ENCODE results near the gene CFAP70.

The CFAP70 gene

DNA sequence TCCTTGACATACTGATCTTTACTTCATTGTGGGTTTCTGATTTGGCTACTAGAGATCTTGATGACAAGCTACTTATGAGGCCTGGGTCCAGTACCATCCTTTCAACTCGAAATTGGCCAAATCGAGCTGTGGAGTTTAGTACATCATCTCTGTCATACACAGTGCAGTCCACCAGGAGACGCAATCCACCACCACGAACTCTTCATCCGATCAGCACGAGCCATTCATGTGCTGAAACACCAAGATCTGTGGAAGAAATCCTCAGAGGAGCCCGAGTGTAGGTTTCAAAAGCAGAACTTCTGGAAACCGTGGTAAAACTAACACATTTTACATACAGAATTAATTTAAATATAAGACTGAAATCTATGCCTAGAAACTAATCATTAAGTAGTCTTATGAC lies 125.8 kb downstream of the CFAP70 start:
- Mint-ChIP-seq H3K27ac (no peak overlapping the region), H3K27me3 (no peaks in the 10 kb centered on the region), H3K4me3 (no peak overlapping the region), H3K4me1 (peaks cover 0 to 1% of the 10 kb centered on the region in 2 donors), H3K9me3 (no peaks in the 10 kb centered on the region), H3K36me3 (peaks cover 32 to 41% of the 10 kb centered on the region in 2 donors)
- ATAC-seq (replicated peaks) = no peak
- DNase-seq = no peak

DNA sequence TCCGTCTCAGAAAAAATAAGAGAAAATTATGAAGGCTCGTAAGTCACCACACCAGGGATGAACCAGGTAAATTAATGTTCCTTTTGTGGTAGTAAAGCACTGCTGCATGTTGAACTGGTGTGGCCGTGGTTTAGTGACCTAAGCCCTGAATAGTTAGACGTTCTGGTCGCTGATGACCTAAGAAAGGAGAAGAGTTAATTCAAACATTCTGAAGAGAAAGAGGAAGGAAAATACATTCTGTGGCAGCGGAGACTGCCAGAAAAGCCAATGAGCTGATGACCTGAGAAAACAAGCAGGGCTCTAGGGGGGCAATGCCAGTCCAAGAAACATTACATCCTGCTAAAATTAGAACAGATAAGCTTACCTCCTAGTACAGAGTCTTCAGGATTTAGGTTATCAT lies 129.1 kb downstream of the CFAP70 start:
- Mint-ChIP-seq H3K27ac (no peak overlapping the region), H3K4me1 (peaks cover 0 to 1% of the 10 kb centered on the region in 2 donors)
- no peak for ATAC-seq (replicated peaks)

DNA sequence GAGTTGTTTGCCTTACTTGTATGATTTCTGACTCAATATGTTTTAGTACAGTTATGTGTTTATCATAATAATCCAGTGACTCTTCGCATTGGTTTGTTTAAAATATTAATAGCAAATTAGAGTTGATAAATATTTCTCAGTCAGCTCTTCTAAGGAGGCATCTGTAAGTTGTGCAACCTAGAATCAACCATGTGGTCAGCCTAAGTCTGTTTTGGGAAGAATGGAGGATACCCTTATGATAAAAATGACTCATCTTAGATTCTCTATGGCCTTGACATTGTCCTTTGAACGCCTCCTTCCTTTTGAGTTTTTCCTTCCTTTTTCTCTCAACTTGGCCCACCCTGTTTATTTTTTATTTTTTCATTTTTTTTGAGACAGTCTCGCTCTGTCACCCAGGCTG lies 130.4 kb downstream of the CFAP70 start:
- peaks cover 0 to 1% of the 10 kb centered on the region in 2 donors for H3K4me1 Mint-ChIP-seq

More for the DNA sequence above, 129.1 kb downstream of the CFAP70 start:
- peaks cover 22 to 34% of the 10 kb centered on the region in 2 donors for H3K36me3 Mint-ChIP-seq
- no peak overlapping the region for H3K4me3 Mint-ChIP-seq
- DNase-seq = no peak
- no peaks in the 10 kb centered on the region for H3K27me3 Mint-ChIP-seq
- no peaks in the 10 kb centered on the region for H3K9me3 Mint-ChIP-seq

DNA sequence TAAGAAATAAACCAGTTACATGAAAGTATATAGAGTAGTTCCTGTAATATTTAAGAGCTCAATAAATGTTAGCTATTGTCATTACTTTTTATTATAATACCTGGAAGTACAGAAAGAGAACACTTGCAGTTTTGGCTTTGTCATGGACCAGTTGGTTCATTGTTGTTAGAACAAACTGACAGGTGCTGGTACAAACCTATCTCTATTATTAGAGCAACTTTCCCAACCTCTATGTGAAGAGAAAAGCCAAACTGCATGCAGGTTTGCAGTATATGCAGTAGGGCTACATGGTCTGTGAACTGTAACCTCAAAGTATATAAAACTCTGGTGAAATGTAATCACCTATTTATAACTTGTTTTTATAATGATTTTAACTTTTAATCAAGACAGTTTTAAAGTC lies 132.0 kb downstream of the CFAP70 start:
- no peaks in the 10 kb centered on the region for H3K27me3 Mint-ChIP-seq
- H3K36me3 Mint-ChIP-seq = peaks cover 24 to 32% of the 10 kb centered on the region in 2 donors
- no peaks in the 10 kb centered on the region for H3K9me3 Mint-ChIP-seq
- DNase-seq (no peak), ATAC-seq (replicated peaks) (no peak)
- H3K4me3 Mint-ChIP-seq = no peak overlapping the region
- peaks cover 0 to 4% of the 10 kb centered on the region in 2 donors for H3K4me1 Mint-ChIP-seq
- no peak overlapping the region for H3K27ac Mint-ChIP-seq

More for the DNA sequence above, 130.4 kb downstream of the CFAP70 start:
- Mint-ChIP-seq H3K36me3 (peaks cover 22 to 29% of the 10 kb centered on the region in 2 donors), H3K4me3 (no peak overlapping the region), H3K9me3 (no peaks in the 10 kb centered on the region), H3K27ac (no peak overlapping the region), H3K27me3 (no peaks in the 10 kb centered on the region)
- no peak for DNase-seq
- ATAC-seq (replicated peaks) = no peak

DNA sequence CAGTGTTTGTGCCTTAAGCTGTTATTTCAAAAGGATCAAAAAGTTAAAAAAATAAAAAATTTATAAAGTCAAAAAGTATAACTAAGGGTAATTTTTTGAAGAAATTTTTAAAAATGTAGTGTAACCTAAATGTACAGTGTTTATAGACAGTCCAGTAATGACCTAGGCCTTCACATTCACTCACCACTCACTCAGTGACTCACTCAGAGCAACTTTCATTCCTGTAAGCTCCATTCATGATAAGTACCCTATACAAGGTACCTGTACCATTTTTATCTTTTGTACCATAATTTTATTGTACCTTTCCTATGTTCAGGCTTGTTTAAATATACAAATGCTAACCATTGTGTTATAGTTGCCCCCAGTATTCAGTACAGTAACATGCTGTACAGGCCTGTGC lies 133.1 kb downstream of the CFAP70 start:
- ATAC-seq (replicated peaks) = no peak
- Mint-ChIP-seq H3K36me3 (peaks cover 18 to 32% of the 10 kb centered on the region in 2 donors), H3K27ac (no peak overlapping the region), H3K9me3 (no peaks in the 10 kb centered on the region), H3K4me3 (no peak overlapping the region), H3K27me3 (no peaks in the 10 kb centered on the region), H3K4me1 (peaks cover 0 to 4% of the 10 kb centered on the region in 2 donors)
- DNase-seq = no peak

- ATAC-seq (replicated peaks) (no peak), DNase-seq (no peak)
- peaks cover 0 to 3% of the 10 kb centered on the region in 2 donors for H3K4me1 Mint-ChIP-seq
- H3K27ac Mint-ChIP-seq = no peak overlapping the region
- H3K27me3 Mint-ChIP-seq = no peaks in the 10 kb centered on the region
- peaks cover 27 to 50% of the 10 kb centered on the region in 2 donors for H3K36me3 Mint-ChIP-seq
- H3K9me3 Mint-ChIP-seq = peaks cover 0 to 5% of the 10 kb centered on the region in 2 donors
- no peak overlapping the region for H3K4me3 Mint-ChIP-seq
Observed at GRCh38 chr10:73220989-73221388, 137.7 kb downstream of the CFAP70 start.

GRCh38 chr10:73219384-73219783 lies 139.3 kb downstream of the CFAP70 start:
- Mint-ChIP-seq H3K9me3 (peaks cover 0 to 8% of the 10 kb centered on the region in 2 donors), H3K36me3 (peaks cover 36 to 64% of the 10 kb centered on the region in 2 donors), H3K27ac (no peak overlapping the region), H3K27me3 (no peaks in the 10 kb centered on the region), H3K4me3 (no peak overlapping the region), H3K4me1 (peaks cover 0 to 3% of the 10 kb centered on the region in 2 donors)
- no peak for ATAC-seq (replicated peaks)
- DNase-seq = no peak

GRCh38 chr10:73218431-73219191 lies 140.1 kb downstream of the CFAP70 start:
- Mint-ChIP-seq H3K9me3 (peaks cover 0 to 8% of the 10 kb centered on the region in 2 donors), H3K27me3 (no peaks in the 10 kb centered on the region), H3K4me3 (no peak overlapping the region), H3K27ac (no peak overlapping the region), H3K36me3 (peaks cover 41 to 72% of the 10 kb centered on the region in 2 donors), H3K4me1 (peaks cover 0 to 3% of the 10 kb centered on the region in 2 donors)
- ATAC-seq (replicated peaks) (no peak), DNase-seq (no peak)

DNA sequence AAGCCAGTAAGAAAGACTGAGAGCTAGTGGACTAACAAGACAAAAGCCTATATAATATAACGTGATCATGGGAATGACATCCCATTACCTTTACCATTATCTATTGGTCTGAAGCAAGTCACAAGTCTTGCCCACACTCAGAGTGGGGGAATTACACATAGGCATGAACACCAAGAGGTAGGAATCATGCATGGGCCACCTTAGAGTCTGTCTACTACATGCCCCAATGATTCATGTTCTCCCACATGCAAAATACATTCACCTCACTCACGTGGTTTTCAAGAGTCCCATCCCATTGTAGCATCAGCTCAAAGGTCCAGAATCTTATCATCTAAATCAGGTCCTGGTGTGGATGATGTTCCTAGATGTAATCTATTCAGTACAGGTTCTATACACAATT lies 141.0 kb downstream of the CFAP70 start:
- peaks cover 51 to 80% of the 10 kb centered on the region in 2 donors for H3K36me3 Mint-ChIP-seq
- DNase-seq (no peak), ATAC-seq (replicated peaks) (no peak)

GRCh38 chr10:73215749-73216148 lies 142.9 kb downstream of the CFAP70 start:
- H3K4me3 Mint-ChIP-seq = no peak overlapping the region
- H3K27me3 Mint-ChIP-seq = no peaks in the 10 kb centered on the region
- peaks cover 46 to 72% of the 10 kb centered on the region in 2 donors for H3K36me3 Mint-ChIP-seq
- no peak for DNase-seq
- H3K4me1 Mint-ChIP-seq = peaks cover 4 to 6% of the 10 kb centered on the region in 2 donors
- H3K27ac Mint-ChIP-seq = no peak overlapping the region
- peaks cover 0 to 8% of the 10 kb centered on the region in 2 donors for H3K9me3 Mint-ChIP-seq
- no peak for ATAC-seq (replicated peaks)

More for the DNA sequence above, 141.0 kb downstream of the CFAP70 start:
- Mint-ChIP-seq H3K4me1 (peaks cover 0 to 3% of the 10 kb centered on the region in 2 donors), H3K27me3 (no peaks in the 10 kb centered on the region), H3K9me3 (peaks cover 0 to 8% of the 10 kb centered on the region in 2 donors), H3K4me3 (no peak overlapping the region), H3K27ac (no peak overlapping the region)

DNA sequence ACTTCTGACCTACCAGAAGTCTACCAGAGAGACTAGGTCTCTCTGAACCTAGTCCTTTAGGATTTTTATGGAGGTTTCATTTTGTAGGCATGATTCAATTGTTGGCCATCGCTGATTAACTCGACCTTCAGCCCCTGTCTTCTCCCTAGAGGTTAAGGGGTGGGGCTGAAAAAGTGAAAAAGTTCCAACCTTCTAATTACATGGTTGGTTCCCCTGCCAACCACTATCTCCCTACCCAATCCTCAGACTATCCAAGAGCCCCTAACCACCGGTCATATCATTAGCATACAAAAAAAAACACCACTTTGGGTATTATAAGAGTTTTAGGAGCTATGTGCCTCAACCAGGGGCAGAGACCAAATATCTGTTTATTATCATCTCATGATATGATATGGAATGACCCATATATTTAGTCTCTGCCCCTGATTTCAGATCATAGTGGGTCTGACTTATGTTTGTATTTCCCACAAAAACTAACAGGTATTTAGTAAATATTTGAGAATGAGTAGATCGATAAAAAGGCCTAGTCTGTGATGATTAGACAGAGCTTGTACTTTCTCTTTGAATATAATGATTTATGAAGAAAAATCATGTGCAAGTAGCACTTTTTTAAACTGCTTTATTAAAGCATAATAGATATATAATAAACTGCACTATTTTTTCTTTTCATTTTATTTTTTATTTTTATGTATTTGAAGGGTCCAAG lies 147.4 kb downstream of the CFAP70 start:
- Mint-ChIP-seq H3K9me3 (peaks cover 0 to 6% of the 10 kb centered on the region in 2 donors), H3K36me3 (peaks cover 41 to 51% of the 10 kb centered on the region in 2 donors), H3K27me3 (no peaks in the 10 kb centered on the region), H3K4me3 (no peak overlapping the region), H3K27ac (no peak overlapping the region), H3K4me1 (peaks cover 6 to 9% of the 10 kb centered on the region in 2 donors)
- peak; percentile 73 to 81 for ATAC-seq (replicated peaks)
- DNase-seq = peak; percentile 9

DNA sequence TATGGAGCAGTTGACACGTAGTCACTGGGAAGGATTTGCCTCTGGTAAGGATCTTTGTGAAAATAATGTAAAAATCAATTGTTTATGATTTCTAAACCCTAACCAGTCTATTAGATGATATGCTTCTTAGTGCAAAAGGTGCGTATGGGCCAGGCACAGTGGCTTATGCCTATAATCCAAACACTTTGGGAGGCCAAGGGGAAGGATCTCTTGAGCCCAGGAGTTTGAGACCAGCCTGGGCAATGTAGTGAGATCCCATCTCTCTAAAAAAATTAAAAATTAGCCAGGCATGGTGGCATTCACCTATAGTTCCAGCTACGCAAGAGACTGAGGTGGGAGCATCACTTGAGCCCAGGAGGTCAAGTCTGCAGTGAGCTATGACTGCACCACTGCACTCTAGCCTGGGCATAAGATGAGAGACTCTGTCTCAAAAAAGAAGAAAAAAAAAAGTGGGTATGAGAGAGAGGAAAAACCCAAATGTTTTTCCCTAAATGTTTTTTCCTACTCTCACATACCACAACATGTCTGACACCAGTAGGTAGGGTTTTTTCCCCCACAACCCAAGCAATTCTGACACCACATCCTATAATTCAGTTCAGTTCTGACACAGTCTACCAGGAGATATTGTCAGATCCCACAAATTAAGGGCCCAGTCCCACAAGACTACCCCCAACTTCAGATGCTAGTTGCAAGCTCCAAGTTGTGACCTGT lies 148.1 kb downstream of the CFAP70 start:
- no peak overlapping the region for H3K4me3 Mint-ChIP-seq
- no peaks in the 10 kb centered on the region for H3K27me3 Mint-ChIP-seq
- peaks cover 40 to 51% of the 10 kb centered on the region in 2 donors for H3K36me3 Mint-ChIP-seq
- peaks cover 4 to 7% of the 10 kb centered on the region in 2 donors for H3K9me3 Mint-ChIP-seq
- ATAC-seq (replicated peaks) = peak; percentile 57 to 67
- H3K4me1 Mint-ChIP-seq = peaks cover 6 to 9% of the 10 kb centered on the region in 2 donors
- no peak for DNase-seq
- no peak overlapping the region for H3K27ac Mint-ChIP-seq

DNA sequence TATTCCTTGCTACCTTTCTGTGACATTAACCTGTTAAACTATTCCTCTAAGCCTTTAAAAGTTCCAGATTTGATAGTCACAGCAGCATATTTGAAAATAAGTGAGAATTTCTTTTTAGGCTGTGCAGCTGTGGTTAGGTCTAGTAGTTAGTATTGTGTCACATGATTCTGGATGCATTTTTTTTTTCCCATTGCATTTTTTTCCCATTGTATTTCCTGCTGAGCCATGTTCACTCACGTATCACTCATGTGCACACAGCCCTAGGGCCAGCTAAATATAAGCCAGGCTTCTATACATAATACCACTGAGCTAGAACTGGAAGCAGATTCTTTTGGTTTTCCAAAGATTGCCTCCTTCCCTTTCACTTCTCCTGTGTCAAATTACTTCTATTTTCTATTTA lies 149.0 kb downstream of the CFAP70 start:
- Mint-ChIP-seq H3K27me3 (no peaks in the 10 kb centered on the region), H3K36me3 (peaks cover 44 to 49% of the 10 kb centered on the region in 2 donors)
- no peak for DNase-seq

GRCh38 chr10:73207883-73208282 lies 150.8 kb downstream of the CFAP70 start:
- Mint-ChIP-seq H3K27ac (no peak overlapping the region), H3K36me3 (peaks cover 30 to 36% of the 10 kb centered on the region in 2 donors), H3K4me3 (no peak overlapping the region), H3K27me3 (no peaks in the 10 kb centered on the region), H3K9me3 (peaks cover 4 to 7% of the 10 kb centered on the region in 2 donors), H3K4me1 (peaks cover 6 to 9% of the 10 kb centered on the region in 2 donors)
- DNase-seq = no peak
- no peak for ATAC-seq (replicated peaks)

More for the DNA sequence above, 149.0 kb downstream of the CFAP70 start:
- no peak for ATAC-seq (replicated peaks)
- H3K4me3 Mint-ChIP-seq = no peak overlapping the region
- peaks cover 4 to 7% of the 10 kb centered on the region in 2 donors for H3K9me3 Mint-ChIP-seq
- no peak overlapping the region for H3K27ac Mint-ChIP-seq
- H3K4me1 Mint-ChIP-seq = peaks cover 6 to 9% of the 10 kb centered on the region in 2 donors

All from stimulated activated naive B cell treated with anti-CD40 and anti-IgM and Interleukin-4, amounts not matched to agents 10 μg/mL and 1 μg/mL and 100 μg/mL, for 72 hours (primary cell).